GM19351 (cell line): ENCODE measurements around the gene RCAN2.

ENCODE experiments used
- ATAC-seq: cut with Tn5 transposase; IDR thresholded peaks from one replicate; pipeline ENCODE4 v1.9.1; 2021; ENCODE audit warnings: mild to moderate bottlenecking, moderate library complexity; ENCODE audit not compliant: unreplicated experiment

RCAN2 gene

DNA sequence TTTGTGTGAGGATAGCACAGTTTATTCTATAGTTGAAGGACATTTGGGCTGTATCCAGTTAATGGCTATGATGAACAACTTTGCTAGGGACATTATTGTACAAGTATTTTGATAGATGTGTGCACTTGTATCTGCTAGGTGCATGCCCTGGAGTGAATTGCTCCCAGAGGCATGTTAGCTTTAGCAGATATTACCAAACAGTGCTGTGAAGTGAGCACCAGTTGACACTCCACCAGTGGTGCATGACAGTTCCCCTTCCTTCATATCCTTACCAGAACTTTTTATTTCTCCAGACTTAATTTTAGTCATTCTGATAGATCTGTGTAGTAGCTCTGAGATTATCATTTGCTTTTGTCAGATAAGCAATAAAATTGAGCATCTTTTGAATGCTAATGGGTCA, 271.6 kb downstream of the RCAN2 start:
- no peak for ATAC-seq

DNA sequence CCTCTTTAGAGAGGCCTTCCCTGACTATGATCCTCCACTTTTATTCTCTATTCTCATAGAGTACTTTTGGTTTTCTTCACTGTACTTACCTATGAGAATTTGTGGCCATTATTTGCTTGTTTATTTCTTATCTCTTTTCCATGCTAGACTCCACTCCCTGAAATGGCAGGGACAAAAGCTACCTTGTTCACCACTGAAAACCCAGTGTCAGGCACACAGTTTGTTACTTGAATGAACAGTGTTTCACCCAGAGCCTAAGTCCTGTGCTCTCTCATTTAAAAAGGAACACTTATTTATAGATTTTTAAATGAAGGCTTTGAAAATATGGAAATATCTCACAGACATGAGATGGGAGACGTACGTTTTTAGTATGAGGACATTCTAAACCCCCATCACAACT, 272.8 kb downstream of the RCAN2 start:
- ATAC-seq = no peak

DNA sequence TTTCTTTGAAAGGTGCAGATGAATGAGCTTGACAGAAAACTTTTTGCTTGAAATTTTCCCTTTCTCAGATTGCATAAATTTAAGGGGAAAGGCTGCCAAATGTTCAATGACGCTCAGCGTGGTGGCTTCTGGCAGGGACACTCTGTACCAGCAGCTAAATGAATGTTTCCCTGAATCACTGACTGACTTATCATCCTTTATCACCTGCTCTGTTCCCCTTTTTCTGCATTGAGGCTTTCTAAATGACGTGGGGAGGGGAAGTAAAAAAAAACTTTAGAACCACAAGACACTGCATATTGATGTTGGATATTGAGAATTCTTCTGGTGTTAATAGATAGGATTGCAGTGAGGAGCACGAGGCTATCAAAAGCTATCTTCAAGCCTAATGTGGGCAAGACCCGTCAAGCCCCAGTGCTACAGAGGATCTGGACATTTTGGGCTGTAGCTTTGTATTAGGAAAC, 273.5 kb downstream of the RCAN2 start:
- ATAC-seq = peak; percentile 62

DNA sequence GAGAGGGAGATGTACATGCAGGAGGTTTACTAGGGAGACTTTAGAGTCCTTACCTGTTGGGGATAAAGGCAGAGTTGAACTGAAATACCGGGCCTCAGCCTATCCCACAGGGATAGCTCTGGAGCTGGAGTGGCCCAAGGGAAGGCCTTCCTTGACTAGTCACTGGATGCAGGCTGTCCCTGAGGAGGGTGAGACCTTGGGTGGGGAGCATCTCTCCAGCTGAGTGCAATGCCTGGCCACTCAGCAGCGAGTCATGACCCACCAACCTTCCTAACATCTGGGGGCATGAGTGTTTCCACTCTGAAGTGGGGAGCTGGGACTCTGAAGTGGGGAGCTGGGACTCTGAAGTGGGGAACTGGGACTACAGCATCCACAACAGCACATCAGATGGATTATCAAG, 274.4 kb downstream of the RCAN2 start:
- ATAC-seq = no peak

GRCh38 chr6:46215777-46216176, 275.5 kb downstream of the RCAN2 start:
- no peak for ATAC-seq

DNA sequence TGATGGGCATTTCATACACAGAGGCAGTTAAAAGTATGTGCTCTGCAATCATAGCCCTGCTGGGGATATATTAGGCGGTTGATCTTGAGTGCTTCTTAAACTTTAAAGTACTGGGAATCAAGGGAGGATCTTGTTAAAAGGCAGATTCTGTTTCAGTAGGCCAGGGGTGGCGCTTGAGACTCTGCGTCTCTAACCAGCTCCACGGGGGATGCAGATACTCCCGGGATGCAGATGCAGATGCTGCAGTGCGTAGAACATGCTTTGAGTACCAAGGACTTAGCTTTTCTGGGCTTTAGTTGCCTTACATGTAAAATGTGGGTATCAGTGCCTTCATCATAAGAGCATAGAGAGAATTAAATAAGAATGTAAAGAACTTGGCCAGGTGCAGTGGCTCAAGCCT, 276.0 kb downstream of the RCAN2 start:
- ATAC-seq = no peak

GRCh38 chr6:46211917-46212316, 279.3 kb downstream of the RCAN2 start:
- ATAC-seq = no peak

DNA sequence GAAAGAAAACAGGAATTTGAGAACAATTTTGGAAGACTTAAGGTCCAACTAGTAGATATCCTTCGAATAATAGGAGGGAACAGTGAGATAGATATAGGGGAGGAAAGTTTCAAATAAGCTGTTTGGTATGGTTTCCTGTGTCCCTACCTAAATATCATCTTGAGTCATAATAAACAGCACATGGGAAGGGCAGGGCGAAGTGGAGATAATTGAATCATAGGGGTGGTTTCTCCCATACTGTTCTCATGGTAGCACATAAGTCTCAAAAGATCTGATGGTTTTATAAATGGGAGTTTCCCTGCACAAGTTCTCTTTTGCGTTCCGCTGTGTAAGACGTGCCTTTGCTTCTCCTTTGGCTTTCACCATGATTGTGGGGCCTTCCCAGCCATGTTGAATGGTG, 281.0 kb downstream of the RCAN2 start:
- ATAC-seq = no peak

GRCh38 chr6:46208303-46208702, 282.9 kb downstream of the RCAN2 start:
- no peak for ATAC-seq

DNA sequence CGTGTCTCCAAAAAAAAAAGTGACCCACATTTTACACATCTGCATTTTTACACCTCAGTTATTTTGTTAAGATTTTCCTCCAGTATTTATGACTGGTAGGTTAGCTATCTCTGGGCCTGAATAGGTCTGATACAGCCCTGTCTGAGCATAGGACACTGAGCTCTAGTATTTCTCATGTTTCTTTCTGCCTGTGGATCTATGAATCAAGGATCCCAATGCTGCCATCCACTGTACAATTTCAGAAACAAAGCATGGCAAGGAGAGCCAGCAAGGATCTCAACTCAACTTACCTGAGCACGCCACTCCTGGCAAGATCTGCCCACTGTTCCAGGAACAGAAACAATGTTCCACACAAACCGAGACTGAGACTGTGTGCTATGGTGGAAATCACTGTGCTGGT, 284.1 kb downstream of the RCAN2 start:
- no peak for ATAC-seq

GRCh38 chr6:46204880-46205650, 286.2 kb downstream of the RCAN2 start:
- ATAC-seq = no peak

- no peak for ATAC-seq
Observed at GRCh38 chr6:46203391-46204177, 287.7 kb downstream of the RCAN2 start.

GRCh38 chr6:46201702-46202101, 289.5 kb downstream of the RCAN2 start:
- no peak for ATAC-seq

DNA sequence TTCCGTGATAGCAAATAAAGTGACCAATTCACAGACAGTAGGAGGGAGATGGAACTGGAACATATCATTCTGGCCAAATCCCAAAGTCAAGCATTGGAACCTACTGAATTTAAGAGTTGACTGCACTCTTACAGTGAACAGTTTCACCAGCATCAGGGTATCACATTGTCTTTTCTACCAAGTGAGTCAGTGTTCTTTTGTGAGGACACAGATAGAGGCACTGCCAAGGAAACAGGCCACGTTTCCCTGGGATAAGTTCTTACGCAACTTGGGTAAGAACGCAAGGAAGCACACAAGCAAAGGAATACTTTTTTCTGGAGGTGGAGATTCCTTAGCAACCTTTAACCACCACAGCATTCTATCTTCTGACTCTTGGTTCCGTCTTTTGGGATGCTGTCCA, 291.9 kb downstream of the RCAN2 start:
- no peak for ATAC-seq

DNA sequence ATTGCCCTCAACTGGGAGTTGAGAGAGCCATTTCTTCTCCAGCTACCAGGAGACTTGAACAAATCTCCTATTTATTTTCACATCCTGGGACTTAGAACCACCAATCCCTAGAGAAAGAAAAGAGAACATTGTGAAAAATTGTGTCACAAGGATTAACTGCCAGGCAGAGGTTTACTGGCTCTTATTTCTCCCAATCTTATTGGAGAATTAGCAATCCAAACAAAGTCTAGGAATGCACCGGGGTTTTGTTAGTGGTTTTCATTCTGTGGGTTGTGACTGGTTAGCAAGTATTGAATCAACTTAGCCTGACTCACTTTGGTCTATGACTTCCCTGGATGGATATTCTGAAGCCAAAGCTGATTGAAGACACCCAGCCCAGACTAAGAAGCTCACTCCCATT, 299.3 kb downstream of the RCAN2 start:
- no peak for ATAC-seq

- ATAC-seq = no peak
Observed at GRCh38 chr6:46190889-46191288, 300.4 kb downstream of the RCAN2 start.

DNA sequence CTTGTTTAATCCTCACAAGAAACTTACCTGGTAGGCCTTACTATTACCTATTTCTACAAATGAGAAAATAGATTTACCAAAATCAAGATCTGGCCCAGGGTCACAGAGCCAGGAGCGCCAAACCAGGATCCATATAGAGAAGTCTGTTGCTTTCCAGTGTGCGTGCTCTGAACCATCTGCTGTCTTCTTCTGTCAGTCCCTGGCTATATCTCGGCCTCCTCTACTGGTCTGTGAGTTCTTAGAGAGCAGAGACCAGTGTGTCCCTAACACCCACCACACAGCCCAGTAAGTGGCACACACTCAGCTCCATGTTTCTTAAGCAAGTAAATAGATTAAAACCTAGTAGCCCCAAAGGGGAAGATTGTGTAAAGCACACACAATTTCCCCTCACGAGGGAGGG, 301.5 kb downstream of the RCAN2 start:
- ATAC-seq = no peak

GRCh38 chr6:46186583-46186982, 304.7 kb downstream of the RCAN2 start:
- no peak for ATAC-seq

- no peak for ATAC-seq
Observed at GRCh38 chr6:46184114-46184513, 307.1 kb downstream of the RCAN2 start.

DNA sequence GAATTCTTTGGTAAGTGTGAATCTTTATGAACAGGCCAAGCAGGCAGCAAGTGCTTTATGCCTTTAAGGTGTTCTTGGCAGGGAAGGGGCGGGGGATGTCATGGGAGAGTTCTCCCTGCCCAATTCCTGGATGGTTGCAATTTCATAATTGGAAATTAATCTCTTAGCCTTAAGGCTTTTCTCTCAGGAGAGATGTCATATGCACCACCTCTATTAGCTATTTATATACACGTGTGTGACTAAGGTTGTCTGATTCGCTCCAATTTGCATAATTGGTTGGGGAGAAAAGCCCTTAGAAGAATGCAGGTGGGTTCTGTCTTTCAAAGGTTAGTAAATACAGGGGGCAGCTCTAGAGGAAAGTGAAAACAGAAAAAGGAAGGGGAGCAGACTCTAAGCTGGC, 315.3 kb downstream of the RCAN2 start:
- ATAC-seq = no peak

- peak; percentile 75 for ATAC-seq
Observed at GRCh38 chr6:46175446-46175845, 315.8 kb downstream of the RCAN2 start.

GRCh38 chr6:46174904-46175303, 316.3 kb downstream of the RCAN2 start:
- no peak for ATAC-seq
